Mesenchymal stem cell (in vitro differentiated cells and primary cell): ENCODE data around the gene EVC.

Experiments used
- DNase-seq: peaks from one replicate; pipeline ENCODE4 v3.0.0-alpha.2; 2013
- H2AFZ ChIP-seq: one replicate; pipeline ENCODE4 v1.6.1; 2013; ENCODE audit warnings: low read depth, mild to moderate bottlenecking, control low read depth, inconsistent platforms, low read length, moderate library complexity
- H2AK5ac ChIP-seq: 2 replicates; pipeline ENCODE4 v1.6.1; 2013; ENCODE audit warnings: low read length, moderate library complexity, mild to moderate bottlenecking, inconsistent platforms; ENCODE audit not compliant: severe bottlenecking
- H2BK120ac ChIP-seq: one replicate; pipeline ENCODE4 v1.6.1; 2013; ENCODE audit warnings: low read depth, mild to moderate bottlenecking, inconsistent platforms, low read length, moderate library complexity
- H2BK12ac ChIP-seq, 2 experiments: one replicate each; pipeline ENCODE4 v1.6.1; 2013; ENCODE audit warnings: inconsistent platforms in 2 of 2, low read length in 2 of 2, mild to moderate bottlenecking in 2 of 2, moderate library complexity in 2 of 2, control low read depth in 1 of 2
- H2BK15ac ChIP-seq: one replicate; pipeline ENCODE4 v1.6.1; 2013; ENCODE audit warnings: mild to moderate bottlenecking, low read depth, inconsistent platforms; ENCODE audit not compliant: poor library complexity, severe bottlenecking
- H2BK5ac ChIP-seq: 2 replicates; pipeline ENCODE4 v1.6.1; 2013; ENCODE audit warnings: low read depth, mild to moderate bottlenecking, low read length, control low read depth, inconsistent platforms; ENCODE audit not compliant: poor library complexity, severe bottlenecking
- H3K14ac ChIP-seq, 2 experiments: one replicate each; pipeline ENCODE4 v1.6.1; 2013; ENCODE audit warnings: inconsistent platforms in 2 of 2, low read length in 2 of 2, control low read depth in 1 of 2, mild to moderate bottlenecking in 1 of 2, moderate library complexity in 1 of 2
- H3K18ac ChIP-seq, 2 experiments: one replicate each; pipeline ENCODE4 v1.6.1; 2013; ENCODE audit warnings: inconsistent platforms in 2 of 2, low read length in 2 of 2, control low read depth in 1 of 2, low read depth in 1 of 2, mild to moderate bottlenecking in 1 of 2
- H3K23ac ChIP-seq, 2 experiments: one replicate each; pipeline ENCODE4 v1.6.1; 2013; ENCODE audit warnings: inconsistent platforms in 2 of 2, low read length in 2 of 2, mild to moderate bottlenecking in 2 of 2, moderate library complexity in 2 of 2, control low read depth in 1 of 2
- H3K27ac ChIP-seq: 2 replicates; pipeline ENCODE4 v1.5.1; 2013; ENCODE audit warnings: mild to moderate bottlenecking, moderate library complexity, low read length, control low read depth, inconsistent platforms; ENCODE audit not compliant: poor library complexity, severe bottlenecking
- H3K27me3 ChIP-seq, 2 experiments: 2 replicates each; pipeline versions ENCODE4 v1.6.1 to v1.7.0; 2013; ENCODE audit warnings: low read length in 2 of 2, mild to moderate bottlenecking in 2 of 2, moderate library complexity in 2 of 2, control low read depth in 1 of 2, inconsistent platforms in 1 of 2; ENCODE audit not compliant: control insufficient read depth in 1 of 2, insufficient read depth in 1 of 2
- H3K36me3 ChIP-seq, 2 experiments: 2 replicates each; pipeline versions ENCODE4 v1.6.1 to v1.7.0; 2013; ENCODE audit warnings: low read length in 2 of 2, control low read depth in 1 of 2, inconsistent platforms in 1 of 2, low read depth in 1 of 2, mild to moderate bottlenecking in 1 of 2; ENCODE audit not compliant: insufficient read depth in 2 of 2, control insufficient read depth in 1 of 2
- H3K4ac ChIP-seq, 2 experiments: one replicate each; pipeline ENCODE4 v1.6.1; 2013; ENCODE audit warnings: inconsistent platforms in 2 of 2, low read length in 2 of 2, mild to moderate bottlenecking in 2 of 2, moderate library complexity in 2 of 2, control low read depth in 1 of 2, low read depth in 1 of 2
- H3K4me1 ChIP-seq: 2 replicates; pipeline ENCODE4 v1.6.1; 2013; ENCODE audit warnings: low read depth, low read length, control low read depth; ENCODE audit not compliant: control insufficient read depth, insufficient read depth
- H3K4me2 ChIP-seq: 2 replicates; pipeline ENCODE4 v1.6.1; 2013; ENCODE audit warnings: low read length, mild to moderate bottlenecking, inconsistent platforms; ENCODE audit not compliant: poor library complexity, severe bottlenecking
- H3K4me3 ChIP-seq, 2 experiments: 2 replicates each; pipeline versions ENCODE4 v1.5.1 to v1.7.0; 2013; ENCODE audit warnings: low read length in 2 of 2, mild to moderate bottlenecking in 2 of 2, control low read depth in 1 of 2, low read depth in 1 of 2; ENCODE audit not compliant: insufficient read depth in 1 of 2
- H3K79me1 ChIP-seq: replicated peaks from 2 replicates; pipeline ENCODE4 v1.6.1; 2013; ENCODE audit warnings: mild to moderate bottlenecking, control low read depth, low read length, inconsistent platforms; ENCODE audit not compliant: poor library complexity, severe bottlenecking
- H3K9ac ChIP-seq: 2 replicates; pipeline ENCODE4 v1.7.0; 2013; ENCODE audit warnings: mild to moderate bottlenecking, low read length, moderate library complexity
- H3K9me3 ChIP-seq: 2 replicates; pipeline ENCODE4 v1.7.0; 2013; ENCODE audit warnings: mild to moderate bottlenecking, low read length; ENCODE audit not compliant: control insufficient read depth
- H4K8ac ChIP-seq: one replicate; pipeline ENCODE4 v1.6.1; 2013; ENCODE audit warnings: inconsistent platforms, mild to moderate bottlenecking, low read length, moderate library complexity
- H4K91ac ChIP-seq: one replicate; pipeline ENCODE4 v1.6.1; 2013; ENCODE audit warnings: mild to moderate bottlenecking, low read length, inconsistent platforms
- WGBS: methylation state at CpG from one replicate; pipeline ENCODE4 v1.1.7; 2013; ENCODE audit warnings: mixed read lengths; 5-methylcytosine and 5-hydroxymethylcytosine counted together

EVC gene

DNA sequence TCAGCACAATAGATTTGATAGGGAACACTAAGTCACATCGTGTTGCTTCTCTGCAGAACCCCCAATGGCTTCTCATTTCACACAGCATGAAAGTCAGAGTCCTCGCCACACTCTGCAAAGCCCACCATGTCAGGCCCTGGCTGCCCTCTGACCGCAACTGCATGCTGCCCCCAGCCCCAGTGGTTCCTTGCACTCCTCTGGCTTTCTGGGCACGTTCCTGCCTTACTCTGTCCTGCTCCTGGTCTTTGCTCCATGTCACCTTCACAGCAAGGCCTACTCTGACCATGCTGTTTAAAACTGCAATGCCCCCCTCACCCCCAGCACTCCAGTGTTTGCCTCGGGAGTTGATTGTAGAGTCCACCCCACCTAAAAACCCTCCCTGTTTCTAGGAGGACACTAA is 78.1 kb downstream of the EVC start:
- Histone ChIP-seq H3K14ac (no peak overlapping the region), H3K4me2 (no peak overlapping the region), H2BK5ac (no peak overlapping the region), H3K27me3 (no peaks in the 10 kb centered on the region), H2AK5ac (no peak overlapping the region), H2AFZ (no peak overlapping the region), H3K9ac (peak overlapping the region; percentile 15), H3K4ac (no peak overlapping the region), H4K91ac (no peak overlapping the region), H3K27ac (no peak overlapping the region), H3K23ac (no peak overlapping the region), H3K36me3 (peaks cover 40 to 89% of the 10 kb centered on the region in 2 experiments), H3K18ac (no peak overlapping the region), H3K4me1 (peaks cover 2% of the 10 kb centered on the region), H3K4me3 (no peak overlapping the region), H2BK15ac (no peak overlapping the region), H3K79me1 (peaks cover 17% of the 10 kb centered on the region), H2BK120ac (no peak overlapping the region), H3K9me3 (no peaks in the 10 kb centered on the region), H2BK12ac (no peak overlapping the region), H4K8ac (no peak overlapping the region)
- WGBS, result 95% methylated on average over 5 of the region's 5 CpGs
- no peak for DNase-seq

DNA sequence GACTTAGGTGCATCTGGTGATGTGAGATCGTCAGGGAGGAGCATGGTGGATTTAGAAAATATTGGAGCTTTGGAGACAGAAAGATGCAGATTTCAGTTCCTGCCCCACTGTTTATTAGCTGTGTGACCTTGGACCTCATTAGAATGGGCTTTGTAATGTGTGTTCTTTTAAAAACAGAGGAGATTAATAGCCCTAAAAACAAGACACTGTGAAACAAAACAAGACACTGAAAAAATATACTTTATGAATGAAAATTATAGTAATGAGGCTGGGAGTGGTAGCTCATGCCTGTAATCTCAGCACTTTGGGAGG is 79.5 kb downstream of the EVC start:
- Histone ChIP-seq H3K4ac (no peak overlapping the region), H3K14ac (no peak overlapping the region), H2BK12ac (no peak overlapping the region), H2BK120ac (no peak overlapping the region), H3K27ac (no peak overlapping the region), H3K23ac (no peak overlapping the region), H2BK15ac (no peak overlapping the region), H2AFZ (no peak overlapping the region), H2BK5ac (no peak overlapping the region), H2AK5ac (no peak overlapping the region), H3K36me3 (peaks cover 40 to 87% of the 10 kb centered on the region in 2 experiments), H4K8ac (no peak overlapping the region), H3K79me1 (peaks cover 16% of the 10 kb centered on the region), H3K9me3 (no peaks in the 10 kb centered on the region), H4K91ac (no peak overlapping the region), H3K9ac (peak overlapping the region; percentile 15), H3K27me3 (no peaks in the 10 kb centered on the region), H3K4me3 (no peak overlapping the region), H3K18ac (no peak overlapping the region), H3K4me2 (no peak overlapping the region), H3K4me1 (peaks cover 2% of the 10 kb centered on the region)
- WGBS, result 15% methylated on average over 1 of the region's 1 CpG
- no peak for DNase-seq

DNA sequence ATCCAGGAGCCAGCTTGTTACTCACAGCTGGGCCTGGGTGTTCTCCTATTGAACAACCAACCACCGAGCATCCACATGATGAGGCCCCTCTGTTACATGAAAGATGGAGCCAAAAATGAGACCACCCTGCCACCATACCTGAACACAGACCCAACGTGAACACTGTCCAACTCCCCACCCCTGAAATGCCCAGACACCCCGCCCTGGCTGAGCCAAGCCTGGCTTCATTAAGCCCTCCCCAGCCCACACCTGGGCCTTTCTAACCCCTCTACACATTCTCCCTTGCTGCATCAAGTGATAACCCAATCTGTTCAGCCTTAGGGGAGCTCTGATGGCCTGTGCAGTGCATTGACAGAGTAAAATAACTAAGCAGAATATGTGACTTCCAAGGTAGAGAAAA is 80.7 kb downstream of the EVC start:
- Histone ChIP-seq H2BK15ac (no peak overlapping the region), H3K79me1 (peaks cover 16% of the 10 kb centered on the region), H3K4me2 (no peak overlapping the region), H3K23ac (no peak overlapping the region), H3K9me3 (no peaks in the 10 kb centered on the region), H3K36me3 (peaks cover 41 to 90% of the 10 kb centered on the region in 2 experiments), H3K4ac (no peak overlapping the region), H2BK12ac (no peak overlapping the region), H4K8ac (no peak overlapping the region), H3K14ac (no peak overlapping the region), H3K27me3 (no peaks in the 10 kb centered on the region), H3K18ac (no peak overlapping the region), H2BK120ac (no peak overlapping the region), H3K9ac (peak overlapping the region; percentile 28), H2AK5ac (no peak overlapping the region), H3K27ac (no peak overlapping the region), H3K4me3 (no peak overlapping the region), H4K91ac (no peak overlapping the region), H2BK5ac (no peak overlapping the region), H3K4me1 (no peaks in the 10 kb centered on the region), H2AFZ (no peak overlapping the region)
- no peak for DNase-seq
- 95% methylated on average over 3 of the region's 3 CpGs for WGBS

DNA sequence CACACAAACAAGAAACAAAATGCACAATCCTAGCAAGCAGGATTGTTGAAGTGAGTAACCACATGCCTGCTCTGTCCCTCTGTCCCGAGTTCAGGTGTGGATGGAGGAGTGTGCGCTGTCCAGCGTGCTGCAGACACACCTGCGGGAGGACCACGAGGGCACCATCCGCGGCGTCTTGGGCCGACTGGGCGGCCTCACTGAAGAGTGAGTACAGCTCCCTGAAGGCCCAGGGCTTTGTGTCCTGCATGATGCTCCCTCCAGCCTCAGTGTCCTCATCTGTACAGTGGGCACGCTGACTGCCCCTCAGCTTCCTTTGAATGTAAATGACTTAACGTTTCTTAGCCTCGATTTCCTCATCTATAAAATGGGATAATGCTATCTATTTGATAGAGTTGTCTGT is 82.5 kb downstream of the EVC start:
- Histone ChIP-seq H3K23ac (no peak overlapping the region), H3K79me1 (peaks cover 15% of the 10 kb centered on the region), H3K18ac (no peak overlapping the region), H3K27ac (no peak overlapping the region), H2BK120ac (no peak overlapping the region), H3K4me1 (peaks cover 1% of the 10 kb centered on the region), H3K4me2 (no peak overlapping the region), H3K36me3 (peaks cover 44 to 90% of the 10 kb centered on the region in 2 experiments), H2BK5ac (no peak overlapping the region), H4K8ac (no peak overlapping the region), H2BK12ac (no peak overlapping the region), H2AFZ (no peak overlapping the region), H2BK15ac (no peak overlapping the region), H3K4me3 (no peak overlapping the region), H3K9me3 (no peaks in the 10 kb centered on the region), H4K91ac (no peak overlapping the region), H3K9ac (no peak overlapping the region), H3K27me3 (no peaks in the 10 kb centered on the region), H3K4ac (no peak overlapping the region), H2AK5ac (no peak overlapping the region), H3K14ac (no peak overlapping the region)
- WGBS, result 99% methylated on average over 10 of the region's 13 CpGs
- no peak for DNase-seq
